ENCODE measurements around the gene C1orf226.
"Not testable (repeated sequence)": the region's sequence is repeated elsewhere in the genome, so short reads cannot be mapped to it uniquely, and the experiment has no call there.

C1orf226 gene

GRCh38 chr1:162405800-162406199 is 24.3 kb downstream of the C1orf226 start:
- no peak for DNase-seq (ENCODE audit: low read depth in 2 of 2)

DNA sequence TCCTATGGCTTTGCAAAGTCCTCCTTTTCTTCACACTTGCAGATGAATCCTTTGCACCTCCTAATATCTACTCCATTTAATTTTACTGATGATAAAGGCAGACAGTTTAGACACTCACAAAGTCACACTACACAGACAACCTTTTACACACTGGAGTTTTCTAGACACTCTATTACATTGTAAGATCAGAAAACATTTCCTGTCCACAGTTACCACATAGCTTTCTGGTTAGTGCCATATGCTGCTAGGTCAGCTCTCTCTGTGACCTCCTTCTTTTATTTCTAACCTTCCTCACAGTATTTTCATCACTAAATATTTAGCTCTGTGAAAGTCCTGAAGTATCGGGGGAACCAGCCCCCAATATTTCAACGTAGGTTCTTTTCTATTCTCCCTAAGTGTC is 25.3 kb downstream of the C1orf226 start:
- no peak for DNase-seq (ENCODE audit: low read depth in 2 of 2)

DNA sequence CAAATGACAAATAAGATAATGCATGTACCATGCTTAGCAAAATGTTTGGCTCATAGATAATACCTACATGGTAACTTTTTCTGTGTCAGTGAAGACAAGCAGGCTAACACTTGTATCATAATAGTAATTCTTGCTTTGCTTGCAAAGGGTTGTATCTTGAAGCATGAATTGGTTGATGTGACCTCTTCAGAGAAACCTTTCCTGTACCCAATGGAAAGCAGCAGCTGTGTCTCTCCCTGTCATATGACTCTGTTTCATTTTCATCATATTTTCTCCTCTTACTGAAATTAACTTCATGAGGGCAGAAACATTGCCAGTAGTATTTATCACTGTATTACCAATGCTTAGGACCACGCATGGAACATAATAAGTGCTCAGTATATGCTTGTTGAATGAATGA is 26.0 kb downstream of the C1orf226 start:
- DNase-seq (ENCODE audit: low read depth in 2 of 2): no peak

- DNase-seq (ENCODE audit: low read depth in 2 of 2): no peak
These were observed 30.5 kb downstream of the C1orf226 start, which contains the start of gene SH2D1B for GRCh38 chr1:162412002-162412401. Gene SH2D1B (minus strand): TSS chr1:162412136. CDS start chr1:162412016, 120 bp downstream.

DNA sequence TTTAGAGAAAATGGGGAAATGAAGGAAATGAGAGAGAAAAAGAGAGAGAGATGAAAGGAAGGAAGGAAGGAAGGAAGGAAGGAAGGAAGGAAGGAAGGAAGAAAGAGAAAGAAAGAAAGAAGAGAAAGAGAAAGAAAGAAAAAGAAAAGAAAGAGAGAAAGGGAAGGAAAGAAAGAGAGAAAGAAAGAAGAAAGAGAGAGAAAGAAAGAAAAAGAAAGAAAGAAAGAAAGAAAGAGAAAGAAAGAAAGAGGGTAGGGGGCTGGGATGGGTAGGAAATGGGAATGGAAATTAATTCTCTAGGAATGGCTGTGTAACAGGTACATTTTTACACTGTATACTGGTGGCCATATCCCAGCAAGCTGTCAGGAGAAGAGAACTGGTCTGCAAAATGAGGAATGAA is 34.7 kb downstream of the C1orf226 start:
- no peak for DNase-seq (ENCODE audit: low read depth in 2 of 2)

DNA sequence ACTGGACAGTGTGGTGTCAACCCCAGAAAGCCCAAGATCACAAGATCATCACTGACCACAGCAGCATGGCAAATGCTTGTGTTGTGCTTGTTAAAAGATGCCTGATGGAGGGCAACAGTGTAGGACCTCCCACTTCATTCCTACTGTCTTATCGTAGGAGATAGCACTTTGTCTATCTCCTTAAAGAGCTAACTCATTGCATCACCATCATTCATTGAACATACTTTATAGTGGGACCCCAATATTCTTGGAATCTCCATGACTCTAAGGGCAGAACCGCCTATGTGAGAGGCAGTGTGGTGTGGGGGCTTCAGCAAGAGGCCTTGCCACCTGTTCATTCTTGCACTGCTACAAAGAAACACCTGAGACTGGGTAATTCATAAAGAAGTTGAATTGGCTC is 35.4 kb downstream of the C1orf226 start:
- no peak for DNase-seq (ENCODE audit: low read depth in 2 of 2)

- no peak for DNase-seq (ENCODE audit: low read depth in 2 of 2)
These were observed 36.1 kb downstream of the C1orf226 start for GRCh38 chr1:162417650-162418049.

GRCh38 chr1:162418584-162418983 is 37.1 kb downstream of the C1orf226 start:
- not testable (repeated sequence) for DNase-seq (ENCODE audit: low read depth in 2 of 2)

- DNase-seq (ENCODE audit: low read depth in 2 of 2): not testable (repeated sequence)
These were observed 38.0 kb downstream of the C1orf226 start for GRCh38 chr1:162419450-162419931.

GRCh38 chr1:162420120-162420519 is 38.6 kb downstream of the C1orf226 start:
- DNase-seq (ENCODE audit: low read depth in 2 of 2): no peak

DNA sequence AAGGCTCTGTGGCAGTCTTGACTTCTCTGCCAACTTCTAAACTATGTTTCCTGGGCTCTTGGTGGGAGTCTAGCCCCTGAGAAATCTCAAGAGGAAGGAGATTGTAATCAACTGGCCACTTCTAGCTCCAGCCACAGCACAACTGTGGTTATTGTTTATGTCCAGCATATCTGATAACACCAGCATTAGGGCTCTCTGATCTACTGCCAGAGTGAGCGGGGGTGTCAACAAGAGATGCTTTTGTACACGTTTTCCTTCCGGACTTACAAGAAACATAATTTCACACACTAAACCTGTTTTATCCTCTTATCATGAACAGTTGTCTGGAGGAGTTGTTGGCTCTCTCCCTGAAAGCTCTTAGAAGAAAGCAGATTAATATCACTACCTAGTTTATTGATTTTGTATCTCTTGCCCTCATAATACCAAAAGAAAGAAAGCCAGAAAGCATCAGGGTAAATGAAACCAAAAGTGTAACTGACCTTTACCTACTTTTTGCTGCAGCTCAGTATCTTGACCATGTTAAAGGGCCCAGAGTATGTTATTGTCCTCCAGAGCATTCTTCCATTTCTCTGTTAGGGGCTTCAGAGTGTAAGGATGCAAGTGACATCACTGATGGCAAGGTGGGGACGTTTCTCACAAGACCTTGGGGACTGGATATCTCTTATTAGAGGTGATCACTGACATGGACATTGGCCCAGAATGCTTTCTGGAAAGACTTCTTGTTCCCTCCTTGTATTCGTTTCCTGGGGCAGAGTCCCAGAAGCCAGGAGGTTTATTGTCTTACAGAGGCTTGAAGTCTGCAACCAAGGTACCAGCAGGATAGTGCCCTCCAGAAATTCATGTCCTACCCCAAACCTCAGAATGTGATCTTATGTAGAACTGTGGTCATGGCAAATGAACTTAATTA is 40.0 kb downstream of the C1orf226 start:
- no peak for DNase-seq (ENCODE audit: low read depth in 2 of 2)

DNA sequence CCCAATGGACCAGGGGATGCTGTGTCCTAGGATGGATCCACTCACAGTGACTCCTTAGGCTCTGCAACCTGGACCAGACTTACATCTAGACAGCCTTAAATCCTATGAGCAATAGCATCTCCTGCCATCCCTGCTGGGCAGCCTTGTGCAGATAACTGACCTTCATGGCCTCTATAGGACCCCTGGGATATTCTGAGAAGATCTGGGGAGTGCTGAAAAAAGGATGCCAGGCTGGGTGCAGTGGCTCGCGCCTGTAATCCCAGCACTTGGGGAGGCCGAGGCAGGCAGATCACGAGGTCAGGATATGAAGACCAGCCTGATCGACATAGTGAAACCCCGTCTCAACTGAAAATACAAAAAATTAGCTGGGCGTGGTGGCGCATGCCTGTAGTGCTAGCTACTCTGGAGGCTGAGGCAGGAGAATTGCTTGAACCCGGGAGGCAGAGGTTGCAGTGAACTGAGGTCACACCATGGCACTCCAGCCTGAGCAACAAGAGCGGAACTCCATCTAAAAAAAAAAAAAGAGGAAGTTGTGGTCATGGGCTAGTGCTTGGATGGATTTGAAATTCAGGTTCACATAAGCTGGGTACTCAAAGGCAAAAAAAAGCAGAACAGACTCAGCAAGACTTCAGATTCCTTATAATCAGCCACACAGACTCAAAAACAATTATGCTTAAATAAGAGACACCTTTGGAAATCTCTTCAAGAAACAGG is 41.3 kb downstream of the C1orf226 start:
- DNase-seq (ENCODE audit: low read depth in 2 of 2): no peak

DNA sequence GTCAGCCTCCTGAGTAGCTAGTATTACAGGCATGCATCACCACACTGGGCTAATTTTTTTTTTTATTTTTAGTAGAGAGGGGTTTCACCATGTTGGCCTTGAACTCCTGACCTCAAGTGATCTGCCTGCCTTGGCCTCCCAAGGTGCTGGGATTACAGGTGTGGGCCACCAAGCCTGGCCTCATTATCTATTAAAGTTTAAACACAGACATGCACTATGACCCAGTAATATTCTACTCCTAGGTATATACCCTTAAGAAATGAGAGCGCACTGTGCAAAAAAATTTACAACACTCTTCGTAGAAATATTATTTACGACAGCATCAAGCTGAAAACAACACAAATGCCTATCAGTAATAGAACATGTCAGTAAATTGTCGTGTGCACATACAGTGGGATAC is 49.1 kb downstream of the C1orf226 start:
- no peak for DNase-seq (ENCODE audit: low read depth in 2 of 2)

DNA sequence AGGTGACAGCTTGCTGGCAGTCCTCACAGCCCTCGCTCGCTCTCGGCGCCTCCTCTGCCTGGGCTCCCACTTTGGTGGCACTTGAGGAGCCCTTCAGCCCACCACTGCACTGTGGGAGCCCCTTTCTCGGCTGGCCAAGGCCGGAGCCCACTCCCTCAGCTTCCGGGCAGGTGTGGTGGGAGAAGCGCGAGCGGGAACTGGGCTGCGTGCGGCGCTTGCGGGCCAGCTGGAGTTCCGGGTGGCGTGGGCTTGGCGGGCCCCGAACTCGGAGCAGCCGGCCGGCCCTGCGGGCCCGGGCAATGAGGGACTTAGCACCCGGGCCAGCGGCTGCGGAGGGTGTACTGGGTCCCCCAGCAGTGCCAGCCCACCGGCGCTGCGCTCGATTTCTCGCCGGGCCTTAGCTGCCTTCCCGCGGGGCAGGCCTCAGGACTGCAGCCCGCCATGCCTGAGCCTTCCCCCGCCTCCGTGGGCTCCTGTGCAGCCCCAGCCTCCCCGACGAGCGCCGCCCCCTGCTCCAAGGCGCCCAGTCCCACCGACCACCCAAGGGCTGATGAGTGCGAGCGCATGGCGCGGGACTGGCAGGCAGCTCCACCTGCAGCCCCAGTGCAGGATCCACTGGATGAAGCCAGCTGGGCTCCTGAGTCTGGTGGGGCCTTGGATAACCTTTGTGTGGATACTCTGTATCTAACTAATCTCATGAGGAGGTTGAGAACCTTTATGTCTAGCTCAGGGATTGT is 51.6 kb downstream of the C1orf226 start:
- not testable (repeated sequence) for DNase-seq (ENCODE audit: low read depth in 2 of 2)
